ENCODE data around the gene VPS37C. TPM values are rescaled to one million over a fixed set of nuclear protein-coding genes. Genes with fewer than 3 reads are reported as not detected.

Gene VPS37C
- total RNA-seq, 1 donor from 2014 or later = 19.6 TPM

- H3K4me3 Mint-ChIP-seq (ENCODE audit: unreplicated experiment) = no peak overlapping the region
- H3K9me3 Mint-ChIP-seq (ENCODE audit: low read depth) = no peaks in the 10 kb centered on the region
- peaks cover 2% of the 10 kb centered on the region for H3K27me3 Mint-ChIP-seq (ENCODE audit: low read depth)
- TF ChIP-seq CTCF (IDR thresholded peaks at IDR 0.05) = no peak
- no peak overlapping the region for H3K27ac Mint-ChIP-seq (ENCODE audit: unreplicated experiment)
- no peaks in the 10 kb centered on the region for H3K36me3 Mint-ChIP-seq (ENCODE audit: low read depth)
- H3K4me1 Mint-ChIP-seq (ENCODE audit: low read depth) = no peaks in the 10 kb centered on the region
- DNase-seq (ENCODE audit: low spot score) = peak; percentile 80
These were observed 42.8 kb downstream of the VPS37C start for GRCh38 chr11:61118406-61118805.

GRCh38 chr11:61118004-61118403 lies 43.2 kb downstream of the VPS37C start:
- no peaks in the 10 kb centered on the region for H3K36me3 Mint-ChIP-seq (ENCODE audit: low read depth)
- H3K27me3 Mint-ChIP-seq (ENCODE audit: low read depth) = peaks cover 2% of the 10 kb centered on the region
- no peak overlapping the region for H3K4me3 Mint-ChIP-seq (ENCODE audit: unreplicated experiment)
- no peak overlapping the region for H3K27ac Mint-ChIP-seq (ENCODE audit: unreplicated experiment)
- no peaks in the 10 kb centered on the region for H3K9me3 Mint-ChIP-seq (ENCODE audit: low read depth)
- no peaks in the 10 kb centered on the region for H3K4me1 Mint-ChIP-seq (ENCODE audit: low read depth)
- DNase-seq (ENCODE audit: low spot score) = no peak
- TF ChIP-seq CTCF (IDR thresholded peaks at IDR 0.05) = no peak

- Mint-ChIP-seq H3K27ac (ENCODE audit: unreplicated experiment) (no peak overlapping the region), H3K4me1 (ENCODE audit: low read depth) (no peaks in the 10 kb centered on the region), H3K9me3 (ENCODE audit: low read depth) (no peaks in the 10 kb centered on the region), H3K36me3 (ENCODE audit: low read depth) (no peaks in the 10 kb centered on the region), H3K4me3 (ENCODE audit: unreplicated experiment) (no peak overlapping the region), H3K27me3 (ENCODE audit: low read depth) (peaks cover 2% of the 10 kb centered on the region)
- no peak for TF ChIP-seq CTCF (IDR thresholded peaks at IDR 0.05)
- no peak for DNase-seq (ENCODE audit: low spot score)
These were observed 44.1 kb downstream of the VPS37C start for GRCh38 chr11:61117168-61117520.

GRCh38 chr11:61116426-61117167 lies 44.6 kb downstream of the VPS37C start:
- Mint-ChIP-seq H3K36me3 (ENCODE audit: low read depth) (no peaks in the 10 kb centered on the region), H3K27ac (ENCODE audit: unreplicated experiment) (no peak overlapping the region), H3K27me3 (ENCODE audit: low read depth) (peaks cover 2% of the 10 kb centered on the region), H3K4me1 (ENCODE audit: low read depth) (no peaks in the 10 kb centered on the region), H3K9me3 (ENCODE audit: low read depth) (no peaks in the 10 kb centered on the region), H3K4me3 (ENCODE audit: unreplicated experiment) (no peak overlapping the region)
- peak; percentile 49 for DNase-seq (ENCODE audit: low spot score)
- no peak for TF ChIP-seq CTCF (IDR thresholded peaks at IDR 0.05)

GRCh38 chr11:61115498-61116224 lies 45.6 kb downstream of the VPS37C start:
- H3K4me3 Mint-ChIP-seq (ENCODE audit: unreplicated experiment) = no peak overlapping the region
- peaks cover 2% of the 10 kb centered on the region for H3K27me3 Mint-ChIP-seq (ENCODE audit: low read depth)
- DNase-seq (ENCODE audit: low spot score) = peak; percentile 71
- no peak for TF ChIP-seq CTCF (IDR thresholded peaks at IDR 0.05)
- H3K36me3 Mint-ChIP-seq (ENCODE audit: low read depth) = no peaks in the 10 kb centered on the region
- no peaks in the 10 kb centered on the region for H3K4me1 Mint-ChIP-seq (ENCODE audit: low read depth)
- no peaks in the 10 kb centered on the region for H3K9me3 Mint-ChIP-seq (ENCODE audit: low read depth)
- no peak overlapping the region for H3K27ac Mint-ChIP-seq (ENCODE audit: unreplicated experiment)

Measured in chondrocyte (in vitro differentiated cells).